8988T (cell line): ENCODE measurements around the gene PLEKHG4B.
A peak's percentile ranks its signal among the peaks of the same experiment; 100 is the strongest.

Source experiments
- DNase-seq: peaks from one replicate; pipeline ENCODE4 v3.0.0; 2011

Gene PLEKHG4B

DNA sequence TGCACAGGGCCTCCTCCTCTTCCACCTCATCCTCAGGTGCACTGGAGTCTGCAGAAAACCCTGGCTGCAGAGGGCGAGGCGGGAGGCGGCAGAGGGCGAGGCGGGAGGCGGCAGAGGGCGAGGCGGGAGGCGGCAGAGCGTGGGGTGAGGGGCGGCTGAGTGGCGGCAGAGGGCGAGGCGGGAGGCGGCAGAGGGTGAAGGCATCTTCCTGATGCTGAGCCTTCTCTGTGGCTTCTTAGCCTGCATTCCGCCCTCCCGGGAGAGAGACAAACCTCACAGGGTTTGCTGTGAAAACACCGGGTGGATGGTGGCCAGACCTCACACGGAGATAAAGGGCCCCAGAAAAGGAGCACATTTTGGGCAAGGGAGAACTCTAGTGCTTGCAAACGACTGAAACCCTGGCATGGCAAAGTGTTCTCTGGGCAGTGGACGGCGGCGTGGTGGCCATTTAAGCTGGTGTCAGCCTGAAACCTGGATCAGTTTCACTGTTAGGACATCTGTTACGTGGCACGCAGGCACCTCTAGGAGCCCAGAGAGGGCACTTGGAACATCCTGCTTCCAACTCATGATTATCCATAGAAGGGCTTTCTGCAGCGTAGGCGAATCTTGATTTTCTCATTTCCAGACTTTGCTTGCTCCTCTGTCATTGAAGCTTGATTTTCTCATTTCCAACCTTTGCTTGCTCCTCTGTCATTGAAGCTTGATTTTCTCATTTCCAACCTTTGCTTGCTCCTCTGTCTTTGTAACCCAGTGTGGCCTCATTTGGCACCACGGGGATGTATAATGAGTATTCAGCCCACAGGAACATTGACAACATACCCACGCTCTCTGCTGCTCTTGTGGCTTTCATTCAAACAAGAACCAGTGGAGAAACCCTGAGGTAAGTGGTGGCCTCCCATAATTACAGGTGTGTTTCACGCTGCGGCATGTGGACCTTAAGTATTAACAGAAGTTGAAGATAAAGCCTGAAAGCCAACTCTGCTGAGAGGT, 16.3 kb upstream of the PLEKHG4B start:
- DNase-seq: no peak

DNA sequence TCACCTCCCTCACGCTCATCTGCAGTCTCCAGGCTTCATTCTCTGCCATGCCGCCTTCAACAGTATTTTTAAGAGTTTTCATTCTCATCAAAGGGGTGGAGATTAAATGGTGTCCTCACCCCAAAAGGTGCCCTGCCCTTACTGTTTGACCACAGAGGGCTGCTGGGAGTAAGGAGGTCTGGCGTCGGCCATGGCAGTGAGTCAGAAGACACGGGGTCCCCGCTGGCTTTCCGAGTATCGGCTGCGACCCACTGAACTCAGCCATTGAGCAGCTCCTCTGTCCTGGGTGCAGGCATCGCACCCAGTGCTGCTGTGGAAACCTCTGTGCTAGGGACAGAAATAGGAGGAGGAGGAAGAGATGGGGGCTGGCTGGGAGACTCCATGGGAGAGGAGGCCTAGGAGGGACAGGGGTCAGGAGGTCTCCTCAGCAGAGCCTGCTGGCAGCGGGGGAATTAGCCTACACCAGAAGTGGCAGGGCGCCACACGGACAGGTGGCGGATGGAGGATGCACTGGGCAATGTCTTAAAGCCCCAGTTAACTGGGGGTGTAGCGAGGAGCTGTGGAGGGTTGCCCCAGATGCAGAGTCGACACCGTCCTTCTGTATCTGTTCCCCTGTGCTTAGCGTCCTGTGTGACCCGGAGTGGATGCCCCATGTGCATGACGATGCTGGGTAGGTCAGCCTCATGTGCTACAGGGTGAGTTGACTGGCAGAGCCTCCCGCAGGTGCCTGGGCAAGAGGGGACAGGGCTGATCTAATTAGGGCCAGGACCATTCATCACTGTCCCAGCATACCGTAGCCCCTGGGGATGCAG, 15.4 kb upstream of the PLEKHG4B start:
- DNase-seq: peak; percentile 27

DNA sequence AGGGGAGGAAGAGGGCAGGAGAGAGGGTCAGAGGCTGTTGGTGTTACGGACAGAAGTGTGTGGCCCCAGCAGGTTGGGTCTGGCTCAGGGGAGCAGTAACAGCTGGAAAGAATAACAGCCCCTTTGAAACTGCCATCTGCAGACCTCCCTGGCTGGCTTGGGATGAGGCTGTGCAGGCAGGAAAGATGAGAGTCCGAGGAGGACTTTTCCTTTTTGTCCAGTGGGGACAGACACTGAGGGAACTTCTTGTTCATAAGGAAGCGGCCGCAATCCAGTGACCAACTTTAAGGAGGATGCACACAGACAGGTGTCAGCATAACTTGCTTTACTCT, 14.8 kb upstream of the PLEKHG4B start:
- DNase-seq: peak; percentile 41

DNA sequence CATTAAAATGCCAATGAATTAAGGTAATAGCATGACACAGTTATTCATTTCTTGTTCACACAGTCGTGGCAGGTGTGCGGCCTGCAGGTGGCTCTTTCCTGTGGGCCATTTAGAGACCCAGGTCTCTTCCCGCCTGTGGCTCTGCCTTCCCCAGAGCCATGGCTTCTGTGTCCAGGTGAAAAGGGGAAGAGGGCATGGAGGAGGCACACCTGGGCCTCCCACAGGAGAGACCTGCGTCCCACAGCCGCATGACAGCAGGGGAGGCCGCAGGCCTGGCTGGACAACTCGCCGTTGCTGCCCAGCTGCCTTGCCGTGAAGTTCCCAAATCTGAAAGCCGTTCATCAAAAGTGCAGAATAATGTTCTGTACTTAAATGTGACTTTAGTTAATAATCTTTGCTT, 14.4 kb upstream of the PLEKHG4B start:
- DNase-seq: peak; percentile 24

DNA sequence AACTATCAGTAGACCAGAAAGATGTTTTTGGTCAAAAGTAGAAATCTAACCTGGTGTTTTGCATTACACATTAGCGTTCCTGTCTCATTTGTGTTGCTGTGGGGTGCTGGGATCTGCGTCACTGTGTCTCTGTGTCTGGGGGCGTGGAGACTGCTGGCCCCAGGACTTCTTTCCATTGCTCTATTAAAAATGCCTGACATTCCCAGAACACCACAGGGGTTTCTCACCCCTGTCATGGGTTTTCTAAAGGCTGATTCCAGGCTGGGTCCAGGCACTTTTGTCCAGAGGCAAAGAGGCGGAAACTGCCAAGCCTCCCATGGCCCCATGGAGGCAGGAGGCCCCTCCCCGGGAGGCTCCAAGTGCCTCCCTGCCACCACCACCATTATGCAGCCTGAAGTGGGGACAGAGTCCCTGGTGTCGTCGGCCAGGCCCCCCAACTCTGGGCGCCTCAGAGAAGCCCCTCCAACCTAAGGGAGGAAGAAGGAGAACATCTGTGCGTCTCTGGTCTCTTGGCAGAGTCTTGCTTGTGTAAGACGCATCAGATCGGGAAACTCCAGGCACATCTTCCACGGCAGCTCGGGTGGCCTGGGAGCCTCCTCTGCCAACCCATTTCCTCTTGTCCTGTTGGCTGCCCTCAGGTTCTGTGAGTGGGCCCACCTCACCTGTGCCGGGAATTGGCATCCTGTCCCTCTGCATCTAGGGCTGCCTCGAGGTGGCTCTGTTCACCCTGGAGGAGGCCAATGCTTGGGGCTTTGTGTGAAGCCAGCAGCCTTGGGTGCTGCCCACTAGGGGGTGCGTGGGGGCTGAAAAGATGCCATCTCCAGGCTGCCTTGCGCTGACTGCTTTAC, 13.8 kb upstream of the PLEKHG4B start:
- DNase-seq: peak; percentile 100

DNA sequence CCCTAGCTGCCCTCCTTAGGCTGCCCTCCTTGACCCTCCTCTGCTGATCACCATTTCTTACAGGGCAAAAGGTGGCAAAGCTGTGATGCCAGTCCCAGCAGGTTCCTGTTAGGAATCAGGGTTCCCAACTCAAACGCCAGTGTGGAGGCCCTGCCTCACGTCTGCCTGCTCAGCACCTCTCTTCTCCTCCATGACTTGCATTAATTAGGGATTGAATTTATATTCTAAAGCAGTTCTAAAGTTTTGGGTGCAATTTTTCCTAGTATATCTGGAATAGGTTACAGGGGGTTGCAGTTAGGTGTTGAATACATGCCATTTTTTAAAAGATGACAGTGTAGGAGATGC, 13.2 kb upstream of the PLEKHG4B start:
- DNase-seq: no peak

DNA sequence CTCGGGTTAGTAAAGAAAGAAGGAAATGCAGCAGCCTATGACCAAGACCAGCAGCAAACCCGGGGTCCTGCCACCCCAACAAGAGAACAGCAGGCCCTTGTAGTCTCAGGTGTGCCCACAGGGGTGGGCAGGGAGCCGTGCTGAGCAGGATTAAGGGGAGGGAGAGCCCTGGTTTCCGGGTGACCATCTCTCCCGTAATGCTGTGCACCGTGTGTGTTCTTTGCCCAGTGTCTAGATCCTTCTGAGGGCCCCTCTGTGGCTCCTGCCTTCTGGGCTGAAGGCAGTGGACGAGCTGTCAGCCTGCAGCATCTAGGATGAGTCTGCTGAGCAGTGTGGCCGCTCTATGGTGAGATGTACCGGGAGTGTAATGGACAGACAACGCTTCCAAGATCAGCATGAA, 12.7 kb upstream of the PLEKHG4B start:
- DNase-seq: peak; percentile 33

DNA sequence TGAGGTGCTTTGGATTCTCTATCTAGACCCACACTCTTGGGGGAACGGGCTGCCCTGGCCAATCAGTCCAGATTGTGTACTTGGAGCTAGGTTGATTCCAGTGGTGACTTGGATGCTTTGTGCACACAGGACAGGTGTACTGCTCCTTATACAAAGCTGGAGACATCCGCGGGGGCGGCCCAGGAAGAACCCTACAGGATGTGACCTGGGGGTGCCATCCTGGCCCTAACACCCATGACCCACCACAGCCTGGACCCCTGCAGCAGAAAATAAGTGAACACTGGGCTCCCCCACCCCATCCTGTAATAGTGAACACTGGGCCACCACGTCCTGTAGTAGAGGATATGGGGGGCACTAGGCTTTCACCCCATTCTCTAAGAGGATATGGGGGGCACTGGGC, 12.1 kb upstream of the PLEKHG4B start:
- DNase-seq: no peak

DNA sequence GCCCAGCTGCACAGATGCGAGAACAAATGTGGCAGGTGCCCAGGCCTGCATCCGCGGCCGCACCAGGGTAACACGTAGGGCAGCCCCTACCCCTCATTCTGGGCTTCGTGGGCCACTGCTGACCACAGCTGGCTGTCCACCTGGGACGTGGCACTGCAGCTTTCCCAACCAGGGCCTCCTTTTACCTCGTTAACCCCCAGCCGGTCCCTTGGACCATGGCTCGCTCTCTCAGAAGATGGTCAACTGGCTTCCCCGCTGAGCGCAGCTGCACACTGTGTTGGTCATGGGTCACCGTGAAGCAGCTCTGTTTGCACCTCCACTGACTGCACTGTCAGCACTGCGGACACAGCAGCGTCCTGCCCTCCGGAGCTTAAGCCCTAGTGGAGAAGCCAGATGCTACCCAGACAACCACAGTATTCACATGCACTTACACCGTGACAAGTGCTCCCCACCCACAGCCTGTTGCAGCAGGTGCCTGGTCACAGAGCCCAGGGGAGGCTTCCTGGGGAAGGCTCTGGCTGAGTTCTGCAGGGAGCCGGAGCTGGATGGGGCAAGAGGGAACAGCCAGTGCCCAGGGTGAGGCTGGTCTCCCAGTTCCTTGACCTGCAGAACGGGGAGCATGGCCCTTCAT, 10.5 kb upstream of the PLEKHG4B start:
- DNase-seq: no peak

DNA sequence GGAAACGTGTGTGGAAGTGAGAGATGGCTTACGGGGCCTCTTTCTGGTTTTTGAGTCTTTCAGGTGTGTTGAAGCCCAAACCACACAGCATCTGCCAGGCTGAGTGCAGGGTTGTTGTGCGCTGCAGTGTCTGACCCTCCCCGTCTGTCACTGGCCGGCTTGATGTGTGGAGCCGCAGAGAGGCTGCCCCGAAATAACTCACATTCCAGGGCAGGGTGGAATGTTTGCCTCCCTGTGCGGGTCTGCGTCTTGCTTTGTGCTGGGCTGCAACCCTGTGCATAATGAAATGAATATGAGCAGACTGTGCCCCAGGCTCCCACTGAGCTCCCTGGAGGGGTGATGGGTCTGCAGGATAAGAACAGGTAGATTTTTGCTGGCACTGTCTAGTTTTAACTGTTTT, 9.9 kb upstream of the PLEKHG4B start:
- DNase-seq: peak; percentile 78

DNA sequence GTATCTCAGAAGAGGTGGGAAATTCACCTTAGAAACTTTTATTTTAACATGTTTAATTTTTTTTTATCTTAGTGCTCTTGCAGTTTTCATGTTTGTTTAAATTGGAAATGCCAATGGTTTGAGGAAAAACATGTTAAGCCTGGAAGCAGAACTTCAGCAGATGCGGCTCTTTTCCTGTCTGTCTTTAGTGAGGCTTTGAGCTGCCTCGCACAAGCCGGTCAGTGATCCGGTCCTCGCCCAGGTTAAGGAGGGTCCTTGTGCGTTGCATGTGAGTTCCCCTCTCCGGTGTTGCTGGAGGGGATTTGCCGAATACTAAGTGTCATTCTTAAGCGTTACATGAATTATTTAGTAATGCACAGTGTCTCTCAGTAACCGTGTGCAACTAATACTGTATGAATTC, 9.4 kb upstream of the PLEKHG4B start:
- no peak for DNase-seq

DNA sequence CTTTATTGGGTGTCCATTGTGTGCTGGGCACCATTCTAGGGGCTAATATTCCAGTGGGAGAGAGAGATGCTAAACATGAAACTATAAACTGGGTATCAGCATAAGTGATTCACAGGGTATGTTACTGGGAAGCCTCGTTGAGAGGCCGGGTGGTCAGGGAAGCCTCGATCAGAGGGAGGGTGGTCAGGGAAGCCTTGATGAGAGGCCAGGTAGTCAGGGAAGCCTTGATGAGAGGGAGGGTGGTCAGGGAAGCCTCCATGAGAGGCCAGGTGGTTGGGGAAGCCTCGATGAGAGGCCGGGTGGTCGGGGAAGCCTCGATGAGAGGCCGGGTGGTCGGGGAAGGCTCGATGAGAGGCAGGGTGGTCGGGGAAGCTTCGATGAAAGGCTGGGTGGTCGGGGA, 8.9 kb upstream of the PLEKHG4B start:
- DNase-seq: no peak

DNA sequence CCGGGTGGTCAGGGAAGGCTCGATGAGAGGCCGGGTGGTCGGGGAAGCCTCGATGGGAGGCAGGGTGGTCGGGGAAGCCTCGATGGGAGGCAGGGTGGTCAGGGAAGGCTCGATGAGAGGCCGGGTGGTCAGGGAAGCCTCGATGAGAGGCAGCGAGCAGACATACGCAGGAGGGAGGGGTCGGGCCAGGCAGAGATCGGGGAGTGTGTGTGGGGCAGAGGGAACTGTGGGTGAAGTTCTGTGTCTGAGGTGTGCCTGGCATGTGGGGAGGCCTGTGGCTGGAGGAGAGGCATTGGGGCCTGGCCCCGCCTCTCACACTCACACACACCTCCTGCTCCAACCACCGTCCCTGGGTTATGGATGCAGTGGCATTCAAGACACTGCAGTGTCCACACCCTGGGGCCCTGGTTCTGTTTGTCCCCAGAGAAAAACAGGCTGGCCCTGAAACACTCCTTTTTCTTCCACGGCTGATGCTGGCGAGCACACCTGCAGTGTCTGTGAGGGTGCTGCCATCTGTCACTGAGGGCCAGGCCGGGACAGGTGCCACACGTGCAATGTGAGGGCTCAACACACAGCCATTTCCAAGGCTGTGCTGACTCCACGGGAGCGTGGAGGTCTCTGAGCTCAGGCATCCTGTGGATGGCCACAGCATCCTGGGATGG, 6.5 kb upstream of the PLEKHG4B start:
- no peak for DNase-seq

DNA sequence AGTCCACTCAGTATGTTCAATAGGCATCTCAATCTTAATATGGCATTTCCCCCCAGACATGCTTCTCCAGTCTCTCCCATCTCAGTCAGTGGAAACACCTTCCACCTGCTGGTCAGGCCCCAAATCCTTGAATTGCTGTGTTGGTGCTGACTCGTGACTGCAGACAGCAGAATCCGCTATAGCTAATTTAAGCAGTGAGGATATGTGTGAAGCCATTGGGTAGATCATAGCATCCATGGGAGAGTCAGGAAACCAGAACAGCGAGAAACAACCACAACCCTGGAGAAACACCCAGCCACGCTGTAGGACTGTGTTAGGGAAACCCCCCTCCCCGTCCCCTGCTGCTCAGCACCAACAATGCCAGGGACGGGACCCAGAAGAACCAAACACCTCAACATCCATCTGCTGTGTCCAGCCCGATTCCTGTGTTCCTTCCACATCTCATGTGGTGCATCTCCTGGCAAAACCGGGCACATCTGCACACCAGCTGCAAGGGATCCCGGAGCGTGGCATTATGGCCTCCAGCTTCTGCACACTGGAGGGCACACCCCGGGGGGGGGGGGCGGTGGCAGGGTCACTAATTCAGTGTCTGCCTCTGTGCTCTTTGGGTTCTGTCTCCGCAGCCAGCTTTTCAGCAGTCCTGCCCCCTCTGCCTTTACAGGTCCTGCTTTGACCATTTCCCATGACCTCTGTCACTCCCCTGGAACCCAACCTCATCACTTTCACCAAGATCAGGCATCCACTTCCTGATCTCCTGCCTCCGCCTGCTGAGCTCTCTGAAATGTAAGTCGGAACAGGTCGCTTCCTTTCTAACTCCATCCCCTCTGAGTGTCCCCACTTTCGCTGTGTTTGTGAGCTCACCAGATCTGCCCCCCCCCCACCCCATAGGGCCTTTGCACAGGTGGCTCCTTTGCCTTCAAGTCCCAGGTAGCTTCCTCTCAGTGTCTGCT, 2.4 kb upstream of the PLEKHG4B start:
- DNase-seq: no peak

DNA sequence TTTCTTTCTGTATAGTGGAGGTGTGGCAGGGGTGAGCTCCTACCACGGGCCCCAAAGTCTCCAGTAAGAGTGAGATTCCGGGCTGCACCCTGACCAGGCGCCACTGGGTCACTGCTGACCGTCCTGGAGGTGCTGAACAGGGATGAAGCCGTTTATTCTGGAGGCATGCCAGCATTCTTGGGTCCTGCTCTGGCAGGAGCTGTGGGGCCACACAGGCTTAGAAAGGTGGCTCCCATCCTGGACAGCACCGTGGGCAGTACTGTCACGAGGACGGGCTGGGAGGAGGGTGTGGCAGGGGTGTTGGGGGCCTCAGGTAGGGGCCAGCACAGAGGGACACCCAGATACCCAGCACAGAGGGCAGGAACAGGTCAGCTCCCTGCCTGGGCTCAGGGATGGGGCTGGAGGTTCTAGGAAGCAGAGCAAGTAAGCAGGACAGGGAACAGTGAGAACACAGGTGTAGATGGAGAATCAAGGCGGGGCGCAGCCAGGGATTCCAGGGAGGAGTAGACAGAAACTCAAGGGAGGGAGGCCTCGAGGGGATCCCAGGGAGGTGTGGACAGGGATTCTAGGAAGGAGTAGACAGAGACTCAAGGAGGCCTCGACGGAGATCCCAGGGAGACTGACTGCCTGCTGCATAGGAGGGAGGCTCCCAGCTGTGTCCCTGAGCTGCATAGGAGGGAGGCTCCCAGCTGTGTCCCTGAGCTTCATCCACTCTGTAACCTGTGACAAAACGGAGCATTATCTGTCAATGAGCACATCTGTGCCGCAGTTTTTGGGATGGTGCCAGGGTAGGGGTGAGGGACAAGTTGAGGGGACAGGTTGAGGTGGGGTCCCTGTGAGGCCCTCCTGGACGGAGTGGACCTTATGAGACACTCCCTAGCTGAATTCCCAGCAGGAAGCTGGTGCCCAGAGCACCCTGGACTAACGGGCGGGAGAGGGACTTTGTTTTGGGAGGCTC, 1.1 kb upstream of the PLEKHG4B start:
- no peak for DNase-seq

DNA sequence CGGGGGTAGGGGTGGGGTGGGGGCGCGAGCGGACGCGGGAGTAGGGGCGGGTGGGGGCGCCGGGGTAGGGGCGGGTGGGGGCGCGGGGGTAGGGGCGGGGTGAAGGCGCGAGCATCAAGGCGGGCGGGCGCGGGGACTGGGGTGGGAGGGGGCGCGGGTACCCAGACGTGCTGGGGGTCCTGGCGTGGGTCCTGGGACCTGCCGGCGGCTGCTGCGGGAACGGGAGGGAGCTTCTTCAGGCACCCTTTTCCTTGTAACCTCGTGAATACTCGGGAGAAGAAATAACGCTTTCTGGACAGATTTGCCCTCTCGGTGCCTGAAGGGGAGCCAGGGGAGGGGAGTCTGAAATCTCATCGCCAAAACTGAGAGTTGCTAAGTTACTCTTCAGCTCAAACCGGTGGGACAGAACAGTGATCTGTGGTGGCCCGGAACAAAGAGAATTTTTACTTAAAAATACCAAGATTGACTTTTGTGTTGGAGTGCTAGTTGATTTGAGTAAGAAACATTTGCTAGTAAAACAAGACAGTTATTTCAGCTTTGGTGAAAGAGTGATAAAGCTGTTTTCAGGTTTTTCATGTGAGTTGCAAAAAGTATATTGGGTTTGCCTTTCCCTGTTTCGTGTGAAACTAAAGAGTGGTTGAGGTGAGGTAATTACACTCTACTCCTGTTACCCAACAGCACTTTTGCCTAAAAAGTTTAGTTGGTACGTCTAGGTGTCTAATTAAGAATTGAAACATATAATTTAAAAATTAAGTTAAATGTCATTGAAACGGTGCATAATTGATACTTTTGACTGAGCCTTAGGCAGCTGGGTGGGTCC, 643 bp downstream of the PLEKHG4B start:
- peak; percentile 73 for DNase-seq

DNA sequence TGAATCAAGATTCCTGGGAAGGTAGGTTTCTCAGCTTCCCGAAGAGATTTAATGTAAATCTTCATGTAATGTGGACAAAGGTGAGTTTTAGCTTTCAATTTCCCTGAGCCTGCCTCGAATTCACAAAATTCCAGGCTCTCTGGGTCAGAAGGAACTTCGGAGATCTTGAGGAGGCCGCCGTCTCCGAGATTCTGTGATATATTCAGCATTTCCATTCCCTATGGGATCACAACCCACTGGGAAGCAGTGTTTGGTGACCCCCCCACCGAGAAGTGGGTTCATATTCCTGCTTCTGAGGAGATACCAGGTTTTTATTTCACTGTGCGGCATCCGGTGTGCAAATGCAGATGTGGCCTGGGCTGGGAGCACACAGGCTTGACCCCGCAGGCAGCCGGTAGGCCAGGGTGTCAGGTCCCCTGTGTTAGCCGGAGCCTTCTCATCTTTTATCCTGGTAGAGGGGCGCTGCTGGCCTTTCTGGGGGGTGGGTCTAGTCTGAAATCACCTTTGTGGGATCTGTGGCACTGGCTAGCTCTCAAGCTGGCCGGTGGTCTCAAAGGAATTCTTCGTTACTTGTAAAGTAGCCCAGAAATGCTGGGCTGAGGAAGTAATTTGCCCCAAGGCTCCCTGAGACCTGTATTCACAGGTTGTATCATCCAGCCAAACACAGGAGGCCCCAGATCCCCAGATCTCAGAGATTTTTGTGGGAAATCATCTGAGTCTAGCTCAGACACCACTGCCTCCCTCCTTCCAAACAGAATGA, 1.4 kb downstream of the PLEKHG4B start:
- no peak for DNase-seq
